OCI-LY3 (cell line): ENCODE results near the gene CNIH1.

Experiments used
- H2AFZ ChIP-seq: fragments of 200-600, 300-600 bp; shearing (Covaris generic); 2 replicates; pipeline ENCODE4 v1.6.0; 2014; ENCODE audit warnings: antibody characterized with exemption, low read depth, low read length
- H3K27ac ChIP-seq: fragments of 200-600, 300-600 bp; sonication (generic); 2 replicates; pipeline ENCODE4 v1.5.1; 2014; ENCODE audit warnings: mild to moderate bottlenecking, low read length, moderate library complexity, mixed read lengths
- H3K27me3 ChIP-seq: fragments of 200-600, 300-600 bp; sonication (generic); 2 replicates; pipeline ENCODE4 v1.6.1; 2014; ENCODE audit warnings: low read depth, low read length, mixed read lengths
- H3K36me3 ChIP-seq: fragments of 200-600, 300-600 bp; sonication (generic); replicated peaks from 2 replicates; pipeline ENCODE3; 2014; ENCODE audit warnings: low read depth, low read length, mixed read lengths
- H3K4me1 ChIP-seq: fragments of 300-600, 200-600 bp; sonication (generic); 2 replicates; pipeline ENCODE4 v1.6.1; 2014; ENCODE audit warnings: low read length, mixed read lengths
- H3K4me2 ChIP-seq: fragments of 200-600, 300-600 bp; sonication (generic); 2 replicates; pipeline ENCODE4 v1.6.1; 2014; ENCODE audit warnings: low read length, mixed read lengths
- H3K4me3 ChIP-seq: fragments of 300-600, 200-600 bp; sonication (generic); 2 replicates; pipeline ENCODE4 v1.5.1; 2014; ENCODE audit warnings: antibody characterized with exemption, mild to moderate bottlenecking, low read length, moderate library complexity
- H3K79me2 ChIP-seq: fragments of 300-600, 200-600 bp; shearing (Covaris generic); 2 replicates; pipeline ENCODE4 v1.6.1; 2014; ENCODE audit warnings: mild to moderate bottlenecking, low read length, mixed read lengths
- H3K9ac ChIP-seq: fragments of 300-600, 200-600 bp; shearing (Covaris generic); 2 replicates; pipeline ENCODE4 v1.6.0; 2014; ENCODE audit warnings: mild to moderate bottlenecking, low read length, moderate library complexity
- H3K9me3 ChIP-seq: fragments of 200-600, 300-600 bp; shearing (Covaris generic); 2 replicates; pipeline ENCODE4 v1.6.1; 2014; ENCODE audit warnings: low read length, mixed read lengths; ENCODE audit not compliant: insufficient read depth
- H4K20me1 ChIP-seq: fragments of 200-600, 300-600 bp; sonication (generic); 2 replicates; pipeline ENCODE4 v1.6.1; 2016; ENCODE audit warnings: low read length, mixed read lengths; ENCODE audit not compliant: insufficient read depth
- CTCF ChIP-seq: fragments of 200-600, 300-600 bp; sonication (generic); IDR thresholded peaks from 2 replicates; pipeline ENCODE4 v1.5.1; 2014; ENCODE audit warnings: antibody characterized with exemption, low read length, low read depth
- EZH2phosphoT487 ChIP-seq: fragments of 200-600 bp; shearing (Covaris generic); IDR thresholded peaks from 2 replicates; pipeline ENCODE4 v1.6.1; 2018; ENCODE audit warnings: antibody characterized with exemption, mixed run types, low read depth

The CNIH1 gene

GRCh38 chr14:54451961-54452360 lies 10.8 kb upstream of the CNIH1 start:
- Histone ChIP-seq H3K9me3 (no peaks in the 10 kb centered on the region; the same call in 1 of the 2 replicates), H3K36me3 (no peaks in the 10 kb centered on the region), H4K20me1 (no peaks in the 10 kb centered on the region), H3K4me2 (no peak overlapping the region), H3K4me1 (peaks cover 16% of the 10 kb centered on the region), H3K79me2 (no peaks in the 10 kb centered on the region), H3K27me3 (no peaks in the 10 kb centered on the region), H2AFZ (no peak overlapping the region), H3K9ac (no peak overlapping the region), H3K4me3 (no peak overlapping the region), H3K27ac (no peak overlapping the region)
- TF ChIP-seq EZH2phosphoT487 (no peak), CTCF (no peak)

- H3K36me3 ChIP-seq = no peaks in the 10 kb centered on the region
- TF ChIP-seq CTCF (no peak), EZH2phosphoT487 (no peak)
- H2AFZ ChIP-seq = no peak overlapping the region
- no peaks in the 10 kb centered on the region; the same call in 1 of the 2 replicates for H3K9me3 ChIP-seq
- peak overlapping the region; percentile 14; the same call in 1 of the 2 replicates for H3K4me3 ChIP-seq
- H3K27ac ChIP-seq = peak overlapping the region; percentile 53
- H4K20me1 ChIP-seq = no peaks in the 10 kb centered on the region
- H3K4me1 ChIP-seq = peaks cover 16% of the 10 kb centered on the region
- H3K27me3 ChIP-seq = peaks cover 5% of the 10 kb centered on the region; the same call in 1 of the 2 replicates
- peak overlapping the region; percentile 42; the same call in 1 of the 2 replicates for H3K4me2 ChIP-seq
- H3K79me2 ChIP-seq = no peaks in the 10 kb centered on the region
- no peak overlapping the region for H3K9ac ChIP-seq
These were observed 10.0 kb upstream of the CNIH1 start for GRCh38 chr14:54451121-54451601.

GRCh38 chr14:54450535-54450934 lies 9.4 kb upstream of the CNIH1 start:
- TF ChIP-seq CTCF (no peak), EZH2phosphoT487 (no peak)
- Histone ChIP-seq H3K4me1 (peaks cover 16% of the 10 kb centered on the region), H3K27ac (peak overlapping the region; percentile 53), H3K27me3 (peaks cover 9% of the 10 kb centered on the region), H3K36me3 (no peaks in the 10 kb centered on the region), H3K4me2 (peak overlapping the region; percentile 42), H3K4me3 (peak overlapping the region; percentile 14; the same call in 1 of the 2 replicates), H3K9me3 (no peaks in the 10 kb centered on the region; the same call in 1 of the 2 replicates), H3K9ac (no peak overlapping the region), H3K79me2 (no peaks in the 10 kb centered on the region), H4K20me1 (no peaks in the 10 kb centered on the region), H2AFZ (peak overlapping the region; percentile 17; the same call in 1 of the 2 replicates)

GRCh38 chr14:54447231-54447692 lies 6.1 kb upstream of the CNIH1 start:
- peaks cover 9% of the 10 kb centered on the region for H3K27me3 ChIP-seq
- no peak for TF ChIP-seq EZH2phosphoT487
- no peak for TF ChIP-seq CTCF
- no peak overlapping the region for H3K4me3 ChIP-seq
- H3K27ac ChIP-seq = no peak overlapping the region
- H3K79me2 ChIP-seq = no peaks in the 10 kb centered on the region
- no peaks in the 10 kb centered on the region for H3K36me3 ChIP-seq
- no peak overlapping the region for H3K9ac ChIP-seq
- H4K20me1 ChIP-seq = no peaks in the 10 kb centered on the region
- H3K9me3 ChIP-seq = no peaks in the 10 kb centered on the region; the same call in 1 of the 2 replicates
- peaks cover 16% of the 10 kb centered on the region for H3K4me1 ChIP-seq
- H2AFZ ChIP-seq = no peak overlapping the region
- H3K4me2 ChIP-seq = no peak overlapping the region
